Liver (tissue), 9 donors: ENCODE data around the gene TMEM175. TPM values are rescaled to one million over a fixed set of nuclear protein-coding genes. Genes with fewer than 3 reads are reported as not detected.

Experiments used
- DNase-seq: peaks from one replicate; pipeline ENCODE4 v3.0.0-alpha.2; 2017; ENCODE audit warnings: low spot score
- H3K27ac ChIP-seq, 2 donors: one replicate each; pipeline ENCODE4 v1.7.0; 2013; ENCODE audit warnings: inconsistent platforms in 2 of 2, low read length in 2 of 2, control low read depth in 1 of 2, low read depth in 1 of 2, mild to moderate bottlenecking in 1 of 2
- H3K27me3 ChIP-seq, 4 donors: one replicate each; pipeline versions ENCODE4 v1.6.1 to v1.7.0; 2013; ENCODE audit warnings: low read length in 3 of 4, inconsistent platforms in 1 of 4, mild to moderate bottlenecking in 1 of 4, moderate library complexity in 1 of 4; ENCODE audit not compliant: control insufficient read depth in 4 of 4, insufficient read depth in 4 of 4
- H3K36me3 ChIP-seq, 4 donors: one replicate each; pipeline versions ENCODE4 v1.6.1 to v1.7.0; 2013; ENCODE audit warnings: low read length in 3 of 4, mild to moderate bottlenecking in 3 of 4, low read depth in 1 of 4, moderate library complexity in 1 of 4; ENCODE audit not compliant: control insufficient read depth in 4 of 4, insufficient read depth in 3 of 4
- H3K4me1 ChIP-seq, 4 donors: one replicate each; pipeline versions ENCODE4 v1.6.1 to v1.7.0; 2013; ENCODE audit warnings: low read length in 3 of 4, mild to moderate bottlenecking in 3 of 4, moderate library complexity in 1 of 4; ENCODE audit not compliant: control insufficient read depth in 4 of 4, insufficient read depth in 4 of 4
- H3K4me3 ChIP-seq, 3 donors: one replicate each; pipeline versions ENCODE4 v1.6.1 to v1.7.0; 2013; ENCODE audit warnings: low read length in 3 of 3, control low read depth in 1 of 3, low read depth in 1 of 3, mild to moderate bottlenecking in 1 of 3
- H3K9ac ChIP-seq, 2 donors: one replicate each; pipeline ENCODE4 v1.7.0; 2013; ENCODE audit warnings: low read length in 2 of 2, mild to moderate bottlenecking in 2 of 2, moderate library complexity in 2 of 2, control low read depth in 1 of 2, low read depth in 1 of 2
- H3K9me3 ChIP-seq, 4 donors: one replicate each; pipeline versions ENCODE4 v1.6.1 to v1.7.0; 2013; ENCODE audit warnings: low read length in 3 of 4; ENCODE audit not compliant: control insufficient read depth in 4 of 4
- ATF3 ChIP-seq: IDR thresholded peaks from 2 replicates; pipeline ENCODE4 v1.6.1; 2016; ENCODE audit warnings: antibody characterized with exemption
- CTCF ChIP-seq: fragments of 150-350 bp; IDR thresholded peaks from 2 replicates; pipeline ENCODE4 v1.5.1; 2017; ENCODE audit warnings: improper control_type of control experiment, low read depth, low read length; ENCODE audit not compliant: missing input control
- EGR1 ChIP-seq, 2 donors: IDR thresholded peaks; 2 replicates each; pipeline ENCODE4 v1.6.1; 2016 to 2018; ENCODE audit warnings: antibody characterized with exemption in 2 of 2, low read depth in 2 of 2
- FOXA1 ChIP-seq: IDR thresholded peaks from 2 replicates; pipeline ENCODE4 v1.6.1; 2016; ENCODE audit warnings: antibody characterized with exemption
- FOXA2 ChIP-seq: IDR thresholded peaks from 2 replicates; pipeline ENCODE4 v1.6.1; 2016; ENCODE audit warnings: antibody characterized with exemption
- GABPA ChIP-seq, 2 donors: IDR thresholded peaks in 1 of 2; conservative IDR thresholded peaks in 1 of 2; 2 replicates each; pipeline ENCODE4 v1.6.1; 2016; ENCODE audit warnings: antibody characterized with exemption in 2 of 2, mild to moderate bottlenecking in 1 of 2, moderate library complexity in 1 of 2
- HNF4A ChIP-seq, 2 donors: conservative IDR thresholded peaks; 2 replicates each; pipeline ENCODE4 v1.6.1; 2016; ENCODE audit warnings: antibody characterized with exemption in 2 of 2, mild to moderate bottlenecking in 2 of 2
- HNF4G ChIP-seq: IDR thresholded peaks from 2 replicates; pipeline ENCODE4 v1.6.1; 2016; ENCODE audit warnings: antibody characterized with exemption
- NR2F2 ChIP-seq: IDR thresholded peaks from 2 replicates; pipeline ENCODE4 v1.6.1; 2016; ENCODE audit warnings: antibody characterized with exemption
- SP1 ChIP-seq: IDR thresholded peaks from 2 replicates; pipeline ENCODE4 v1.6.1; 2018; ENCODE audit warnings: antibody characterized with exemption, mild to moderate bottlenecking
- TAF1 ChIP-seq: conservative IDR thresholded peaks from 2 replicates; pipeline ENCODE4 v1.6.1; 2016; ENCODE audit warnings: antibody characterized with exemption, mild to moderate bottlenecking
- YY1 ChIP-seq: IDR thresholded peaks from 2 replicates; pipeline ENCODE4 v1.6.1; 2016; ENCODE audit warnings: antibody characterized with exemption, mild to moderate bottlenecking
- ZBTB33 ChIP-seq: IDR thresholded peaks from 2 replicates; pipeline ENCODE4 v1.6.1; 2016; ENCODE audit warnings: antibody characterized with exemption
- WGBS: extraction: QIAGEN DNeasy Blood & Tissue Kit; methylation state at CpG from one replicate; pipeline ENCODE4 v1.1.7; 2013; 5-methylcytosine and 5-hydroxymethylcytosine counted together
- polyA plus RNA-seq, 2 donors: library from polyadenylated mRNA; stranded (reverse) in 1 of 2; unstranded in 1 of 2; fragments of 200-250 nt in 1 of 2; fragments of >200 nt in 1 of 2; fragmentation: Nextera tagmentation in 1 of 2; extraction: Ambion mirVana in 1 of 2; gene quantifications; one replicate each; pipeline versions ENCODE4 v1.2.1 to v1.2.3, GENCODE V29; 2013 to 2015
- total RNA-seq, 2 donors: library from RNA; depleted of rRNA; stranded (reverse); fragments of >200 nt; gene quantifications; one replicate each; pipeline ENCODE4 v1.2.3, GENCODE V29; 2014
- TF ChIP-seq, protein P1 (sequence below): IDR thresholded peaks from 2 replicates; pipeline ENCODE4 v1.6.1; 2016; ENCODE audit warnings: antibody characterized with exemption
- TF ChIP-seq, protein P2 (sequence below): IDR thresholded peaks from 2 replicates; pipeline ENCODE4 v1.6.1; 2016; ENCODE audit warnings: antibody characterized with exemption, mild to moderate bottlenecking
- donor health status: healthy.
- donor health status: healthy.
- donor health status: healthy.
- donor health status: healthy.
- donor health status: healthy.

Gene TMEM175
- total and polyA plus RNA-seq, 4 donors = 18.6 to 26.3 (median 25.5) TPM

GRCh38 chr4:1004071-1004418 is 71.8 kb downstream of the TMEM175 start (continued):
- TF ChIP-seq GABPA (IDR thresholded peaks at IDR 0.05 in 1 of 2, conservative IDR thresholded peaks at IDR 0.05 in 1 of 2) = no peak

- Histone ChIP-seq H3K4me1 (peaks cover 4 to 25% (median 15%) of the 10 kb centered on the region in 4 donors), H3K4me3 (no peak overlapping the region), H3K36me3 (no peaks in the 10 kb centered on the region), H3K27ac (no peak overlapping the region), H3K27me3 (no peaks in the 10 kb centered on the region), H3K9me3 (no peaks in the 10 kb centered on the region), H3K9ac (no peak overlapping the region)
- TF ChIP-seq EGR1 (IDR thresholded peaks at IDR 0.05; ENCODE audit: low read depth in 2 of 2) (no peak), FOXA2 (no peak), ZBTB33 (no peak), SP1 (no peak), CTCF (no peak)
- TF ChIP-seq, protein P1, sequence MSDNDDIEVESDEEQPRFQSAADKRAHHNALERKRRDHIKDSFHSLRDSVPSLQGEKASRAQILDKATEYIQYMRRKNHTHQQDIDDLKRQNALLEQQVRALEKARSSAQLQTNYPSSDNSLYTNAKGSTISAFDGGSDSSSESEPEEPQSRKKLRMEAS = no peak
- 83% methylated on average over 25 of the region's 25 CpGs for WGBS
- DNase-seq = no peak
These were observed 72.6 kb downstream of the TMEM175 start for GRCh38 chr4:1004557-1005485.

GRCh38 chr4:1006856-1007255 is 74.6 kb downstream of the TMEM175 start:
- no peak for DNase-seq
- no peaks in the 10 kb centered on the region for H3K27me3 ChIP-seq
- TF ChIP-seq, protein P1 = no peak
- TF ChIP-seq CTCF (no peak), GABPA (IDR thresholded peaks at IDR 0.05 in 1 of 2, conservative IDR thresholded peaks at IDR 0.05 in 1 of 2) (no peak), EGR1 (IDR thresholded peaks at IDR 0.05; ENCODE audit: low read depth in 2 of 2) (no peak), FOXA2 (no peak), YY1 (no peak), NR2F2 (no peak), HNF4A (conservative IDR thresholded peaks at IDR 0.05) (no peak), ZBTB33 (no peak), ATF3 (no peak), TAF1 (no peak), HNF4G (no peak), FOXA1 (no peak), SP1 (no peak)
- TF ChIP-seq, protein P2, sequence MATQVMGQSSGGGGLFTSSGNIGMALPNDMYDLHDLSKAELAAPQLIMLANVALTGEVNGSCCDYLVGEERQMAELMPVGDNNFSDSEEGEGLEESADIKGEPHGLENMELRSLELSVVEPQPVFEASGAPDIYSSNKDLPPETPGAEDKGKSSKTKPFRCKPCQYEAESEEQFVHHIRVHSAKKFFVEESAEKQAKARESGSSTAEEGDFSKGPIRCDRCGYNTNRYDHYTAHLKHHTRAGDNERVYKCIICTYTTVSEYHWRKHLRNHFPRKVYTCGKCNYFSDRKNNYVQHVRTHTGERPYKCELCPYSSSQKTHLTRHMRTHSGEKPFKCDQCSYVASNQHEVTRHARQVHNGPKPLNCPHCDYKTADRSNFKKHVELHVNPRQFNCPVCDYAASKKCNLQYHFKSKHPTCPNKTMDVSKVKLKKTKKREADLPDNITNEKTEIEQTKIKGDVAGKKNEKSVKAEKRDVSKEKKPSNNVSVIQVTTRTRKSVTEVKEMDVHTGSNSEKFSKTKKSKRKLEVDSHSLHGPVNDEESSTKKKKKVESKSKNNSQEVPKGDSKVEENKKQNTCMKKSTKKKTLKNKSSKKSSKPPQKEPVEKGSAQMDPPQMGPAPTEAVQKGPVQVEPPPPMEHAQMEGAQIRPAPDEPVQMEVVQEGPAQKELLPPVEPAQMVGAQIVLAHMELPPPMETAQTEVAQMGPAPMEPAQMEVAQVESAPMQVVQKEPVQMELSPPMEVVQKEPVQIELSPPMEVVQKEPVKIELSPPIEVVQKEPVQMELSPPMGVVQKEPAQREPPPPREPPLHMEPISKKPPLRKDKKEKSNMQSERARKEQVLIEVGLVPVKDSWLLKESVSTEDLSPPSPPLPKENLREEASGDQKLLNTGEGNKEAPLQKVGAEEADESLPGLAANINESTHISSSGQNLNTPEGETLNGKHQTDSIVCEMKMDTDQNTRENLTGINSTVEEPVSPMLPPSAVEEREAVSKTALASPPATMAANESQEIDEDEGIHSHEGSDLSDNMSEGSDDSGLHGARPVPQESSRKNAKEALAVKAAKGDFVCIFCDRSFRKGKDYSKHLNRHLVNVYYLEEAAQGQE = no peak

More at GRCh38 chr4:1006856-1007255, 74.6 kb downstream of the TMEM175 start:
- no peak overlapping the region for H3K27ac ChIP-seq
- no peaks in the 10 kb centered on the region for H3K9me3 ChIP-seq
- WGBS = 94% methylated on average over 5 of the region's 5 CpGs
- H3K36me3 ChIP-seq = no peaks in the 10 kb centered on the region
- peaks cover 15 to 38% (median 28%) of the 10 kb centered on the region in 4 donors for H3K4me1 ChIP-seq
- no peak overlapping the region for H3K4me3 ChIP-seq
- H3K9ac ChIP-seq = no peak overlapping the region
